Measurements from ENCODE around the gene VSTM5.
"Not testable (repeated sequence)": the region's sequence is repeated elsewhere in the genome, so short reads cannot be mapped to it uniquely, and the experiment has no call there.

The VSTM5 gene, protein sequence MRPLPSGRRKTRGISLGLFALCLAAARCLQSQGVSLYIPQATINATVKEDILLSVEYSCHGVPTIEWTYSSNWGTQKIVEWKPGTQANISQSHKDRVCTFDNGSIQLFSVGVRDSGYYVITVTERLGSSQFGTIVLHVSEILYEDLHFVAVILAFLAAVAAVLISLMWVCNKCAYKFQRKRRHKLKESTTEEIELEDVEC

DNA sequence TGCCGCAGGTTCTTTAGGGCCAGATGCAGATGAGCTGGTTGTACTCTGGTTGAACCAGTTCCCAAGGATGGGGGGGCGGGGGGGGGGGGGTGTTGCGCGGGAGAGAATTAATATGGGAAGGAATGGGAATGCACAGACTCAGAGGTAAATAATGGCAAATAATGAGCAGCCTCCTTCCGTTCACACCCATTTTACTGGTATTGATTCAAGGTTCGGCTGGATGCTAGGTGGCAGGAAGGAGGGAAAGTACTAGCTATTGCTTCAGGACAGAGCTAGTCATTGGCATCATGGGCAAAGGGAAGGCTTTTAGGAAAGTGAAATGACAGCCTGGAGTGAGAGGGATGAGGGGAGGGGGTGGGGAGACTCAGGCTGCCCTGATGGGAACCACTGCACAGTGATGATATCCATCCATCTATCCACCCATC, at the start of gene VSTM5:
TSS of gene VSTM5 (minus strand) at position 25 of the 425 bp plus-strand sequence. CDS start 116 bp downstream, outside the sequence.
- no peak for DNase-seq

DNA sequence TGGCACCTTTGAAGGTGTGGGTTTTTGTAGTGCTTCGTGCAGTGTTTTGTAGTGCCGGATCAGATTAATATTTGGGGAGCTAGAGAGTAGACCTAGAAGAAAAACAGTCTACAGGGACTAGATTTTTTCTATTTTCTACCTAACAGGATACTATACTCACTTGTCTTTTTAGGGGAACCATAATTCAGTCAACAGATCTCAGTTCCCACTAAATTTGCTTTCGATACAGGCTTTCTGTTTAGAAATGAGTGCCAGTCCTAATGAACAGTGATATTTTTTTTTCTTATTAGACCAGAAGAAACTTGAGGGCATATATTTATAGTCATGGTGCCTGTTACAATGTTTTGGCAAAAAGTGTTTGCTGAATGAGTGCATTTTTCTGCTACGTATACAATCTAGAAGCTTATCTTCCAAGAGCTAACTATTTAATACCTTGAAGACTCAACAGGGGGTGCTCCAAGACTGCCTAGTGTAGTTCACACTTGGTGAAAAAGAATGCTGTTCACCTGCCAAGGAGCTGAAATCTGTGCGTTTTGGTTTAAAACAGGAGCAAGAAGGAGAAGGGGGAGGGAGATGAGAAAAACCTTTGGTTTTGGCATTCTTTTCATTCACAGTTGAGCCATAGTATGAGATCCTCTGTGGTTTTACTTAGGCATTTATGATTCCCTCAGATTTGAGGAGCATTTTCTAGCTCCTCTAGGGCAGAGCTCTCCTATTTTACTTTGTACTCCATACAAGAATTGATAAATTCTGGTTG, 44.9 kb upstream of the VSTM5 start:
- DNase-seq, result peak in 1 of 2 experiments; percentile 2

DNA sequence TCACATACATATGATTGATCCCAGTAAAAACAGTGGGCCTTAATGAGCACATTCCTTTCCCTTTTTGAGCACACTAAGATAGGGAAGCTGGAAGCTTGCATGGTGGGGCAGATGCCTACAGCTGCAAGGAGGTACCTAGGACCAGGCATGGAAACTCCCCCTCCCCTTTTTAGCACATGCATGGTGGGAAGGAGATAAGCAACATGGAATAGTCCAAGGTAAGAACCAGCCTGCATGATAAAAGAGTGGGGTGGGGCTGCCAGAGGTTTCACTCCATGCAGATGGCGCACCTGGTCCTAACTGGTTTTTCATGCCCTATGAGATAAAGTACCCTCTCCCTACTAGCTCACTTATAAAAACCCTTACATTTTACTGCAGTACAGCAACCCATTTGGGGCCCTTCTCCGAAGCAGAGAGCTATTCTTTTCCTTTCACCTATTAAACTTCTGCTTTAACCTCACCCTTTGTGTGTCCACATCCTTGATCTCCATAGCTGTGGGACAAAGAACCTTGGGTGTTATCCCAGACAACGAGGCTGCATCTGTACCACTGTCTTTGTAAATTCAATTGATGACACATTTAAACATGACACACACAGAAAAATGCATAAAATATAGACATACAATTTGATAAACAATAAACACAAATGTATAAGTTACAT, 40.1 kb upstream of the VSTM5 start:
- DNase-seq, result no peak

DNA sequence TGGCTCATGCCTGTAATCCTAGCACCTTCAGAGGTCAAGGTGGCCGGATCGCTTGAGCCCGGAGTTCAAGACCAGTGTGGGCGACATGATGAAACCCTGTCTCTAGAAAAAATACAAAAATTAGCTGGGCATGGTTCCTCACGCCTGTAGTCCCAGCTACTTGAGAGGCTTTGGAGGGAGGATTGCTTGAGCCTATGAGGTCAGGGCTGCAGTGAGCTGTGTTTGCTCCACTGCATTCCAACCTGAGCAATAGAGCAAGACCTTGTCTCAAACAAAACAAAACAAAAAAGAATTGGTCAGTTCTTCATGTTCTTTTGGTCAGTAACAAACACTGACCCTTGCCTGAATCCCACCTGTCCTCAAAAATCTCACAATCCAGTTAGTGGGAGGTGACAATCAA, 36.7 kb upstream of the VSTM5 start:
- DNase-seq, result no peak

DNA sequence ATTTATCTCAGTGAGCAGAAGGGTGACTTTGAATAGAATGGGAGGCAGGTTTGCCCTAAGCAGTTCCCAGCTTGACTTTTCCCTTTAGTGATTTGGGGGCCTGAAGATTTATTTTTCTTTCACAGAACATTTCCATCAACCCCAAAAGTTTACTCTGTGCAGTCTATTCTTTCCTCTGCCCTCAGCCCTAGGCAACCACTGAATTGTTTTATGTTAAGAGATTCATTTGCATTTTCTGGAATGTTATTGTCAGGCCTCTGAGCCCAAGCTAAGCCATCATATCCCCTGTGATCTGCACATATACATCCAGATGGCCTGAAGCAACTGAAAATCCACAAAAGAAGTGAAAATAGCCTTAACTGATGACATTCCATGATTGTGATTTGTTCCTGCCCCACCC, 28.7 kb upstream of the VSTM5 start:
- not testable (repeated sequence) for DNase-seq

DNA sequence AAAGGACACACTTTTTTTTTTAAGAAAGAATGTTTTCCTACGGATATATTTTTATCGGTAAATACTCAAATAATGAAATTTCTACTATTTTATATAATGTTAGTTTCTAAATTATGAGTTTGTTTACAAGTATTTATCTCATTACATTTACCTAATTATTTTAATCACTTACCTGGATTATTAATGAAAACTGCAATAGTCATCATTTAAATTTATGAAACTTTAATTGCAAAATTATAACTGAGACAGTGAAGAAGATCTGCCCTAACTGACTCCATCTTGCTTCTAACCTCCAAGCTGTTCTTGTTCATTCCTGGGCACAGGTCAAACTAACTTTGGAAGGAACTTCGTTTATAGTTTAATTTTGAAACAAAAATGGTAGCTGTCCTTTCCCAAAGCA, 25.2 kb upstream of the VSTM5 start:
- DNase-seq, result no peak

DNA sequence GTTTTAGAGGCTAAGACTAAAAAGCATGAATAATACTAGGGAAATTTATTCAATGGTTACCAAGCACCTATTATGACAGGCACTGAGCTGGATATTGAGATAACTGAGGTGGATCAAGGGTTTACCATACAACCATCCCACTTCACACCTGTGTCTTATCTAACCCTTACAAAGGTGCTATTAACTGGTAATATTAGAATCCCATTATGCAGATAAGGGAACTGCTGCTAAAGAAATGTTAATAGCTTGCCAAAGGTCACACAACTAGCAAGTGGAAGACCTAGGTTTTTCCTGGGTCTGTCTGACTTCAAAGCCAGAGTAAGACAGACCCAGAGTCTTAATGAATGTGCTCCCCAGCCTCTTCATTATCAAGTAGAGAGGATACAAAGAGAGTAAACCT, 21.1 kb upstream of the VSTM5 start:
- no peak for DNase-seq

DNA sequence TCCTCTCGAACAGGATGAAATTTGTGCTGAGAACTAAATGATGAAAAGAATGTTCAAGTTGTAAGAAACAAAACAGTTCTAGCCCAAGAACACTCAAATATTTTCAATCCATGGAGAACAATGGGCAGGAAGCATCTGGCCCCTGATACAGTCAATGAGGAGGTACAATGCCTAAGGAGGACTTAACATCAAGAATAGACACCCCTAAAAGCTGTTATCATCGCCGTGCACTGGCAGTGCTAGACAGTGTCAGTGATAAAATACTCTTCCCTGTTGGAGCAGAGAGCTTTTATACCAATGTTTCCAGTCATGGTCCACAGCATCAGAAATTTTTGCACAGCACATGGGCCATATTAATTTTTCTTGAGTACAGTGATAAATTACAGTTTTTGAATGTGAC, 20.2 kb upstream of the VSTM5 start:
- DNase-seq, result no peak

DNA sequence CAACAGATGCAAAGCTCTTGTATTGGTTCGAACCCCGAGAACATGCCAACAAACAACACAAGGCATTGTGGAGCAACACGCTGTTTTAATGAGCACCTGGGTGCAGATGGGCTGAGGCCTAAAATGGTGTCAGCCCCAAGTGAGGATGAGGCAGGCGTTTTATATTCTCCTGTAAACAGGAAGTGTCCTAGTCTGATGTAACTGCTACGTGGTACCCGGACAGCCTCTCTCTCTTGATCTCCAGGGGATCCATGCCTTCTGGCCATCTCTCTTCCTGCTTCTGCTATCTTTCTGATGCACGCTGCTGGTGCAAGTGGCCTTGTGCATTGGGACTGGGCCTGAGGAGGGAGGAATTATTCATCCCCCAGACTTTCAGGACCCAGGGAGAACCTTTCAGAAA, 19.4 kb upstream of the VSTM5 start:
- no peak for DNase-seq

DNA sequence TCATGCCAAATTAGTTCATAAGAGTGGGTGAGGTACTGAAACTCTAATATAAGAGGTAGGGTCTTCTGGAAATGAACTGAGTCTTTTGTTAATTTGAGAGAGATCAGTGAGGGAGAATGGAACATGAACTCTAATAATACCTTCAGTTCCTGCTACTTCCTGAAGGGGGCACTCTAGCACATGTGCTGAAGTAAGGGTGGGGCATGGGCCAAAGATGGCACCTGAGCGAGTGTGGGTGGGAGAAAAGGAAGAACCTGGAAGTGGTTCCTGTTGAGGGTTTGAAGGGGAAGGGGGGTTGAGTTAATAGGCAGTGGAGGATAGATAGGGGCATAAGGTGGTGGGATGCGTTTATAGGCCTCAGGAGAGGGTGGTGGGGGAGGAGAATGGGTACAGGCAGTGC, 18.0 kb upstream of the VSTM5 start:
- not testable (repeated sequence) for DNase-seq

DNA sequence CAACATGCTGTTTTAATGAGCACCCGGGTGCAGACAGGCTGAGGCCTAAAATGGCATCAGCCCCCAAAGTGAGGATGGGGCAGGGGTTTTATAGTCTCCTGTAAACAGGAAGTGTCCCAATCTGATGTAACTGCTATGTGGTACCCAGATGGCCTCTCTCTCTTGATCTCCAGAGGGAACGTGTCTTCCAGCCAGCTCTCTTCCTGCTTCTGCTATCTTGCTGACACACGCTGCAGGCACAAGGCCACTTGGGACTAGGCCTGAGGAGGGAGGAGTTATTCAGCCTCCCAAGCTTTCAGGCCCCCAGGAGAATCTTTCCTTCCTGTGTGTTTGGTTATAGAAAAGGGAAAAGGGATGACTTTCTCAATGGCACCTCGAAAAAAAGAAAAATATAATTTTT, 11.4 kb upstream of the VSTM5 start:
- no peak for DNase-seq

DNA sequence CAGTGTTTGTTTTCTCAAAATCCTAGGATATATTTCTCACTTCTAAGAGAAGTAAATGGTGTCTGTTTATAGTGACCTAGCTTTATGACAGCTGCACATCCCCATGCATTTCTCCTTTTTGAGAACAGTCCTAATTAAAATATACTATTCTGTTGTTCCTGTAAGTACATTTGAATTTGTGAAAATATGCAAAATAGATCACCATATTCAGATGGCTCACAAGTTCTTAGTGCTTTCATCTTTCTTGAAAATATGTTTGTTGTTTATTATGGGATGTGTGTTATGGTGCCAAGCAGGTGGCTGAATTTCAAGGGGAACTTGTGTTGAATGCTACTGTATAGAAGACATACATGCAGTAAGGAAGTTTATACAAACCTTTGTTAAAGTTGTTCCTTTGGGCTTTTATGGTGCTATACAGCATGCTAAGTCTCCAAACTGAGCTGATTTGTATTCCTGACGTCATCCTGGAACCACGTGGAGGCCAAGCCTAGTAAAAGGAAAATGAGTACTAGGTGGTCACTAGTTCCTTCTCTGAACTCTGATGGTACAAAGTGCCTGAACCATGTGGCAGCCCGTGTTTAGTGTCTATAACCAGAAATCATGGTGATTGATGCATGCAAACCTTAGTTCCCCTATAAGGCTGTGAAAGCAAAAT, 7.8 kb upstream of the VSTM5 start:
- no peak for DNase-seq

DNA sequence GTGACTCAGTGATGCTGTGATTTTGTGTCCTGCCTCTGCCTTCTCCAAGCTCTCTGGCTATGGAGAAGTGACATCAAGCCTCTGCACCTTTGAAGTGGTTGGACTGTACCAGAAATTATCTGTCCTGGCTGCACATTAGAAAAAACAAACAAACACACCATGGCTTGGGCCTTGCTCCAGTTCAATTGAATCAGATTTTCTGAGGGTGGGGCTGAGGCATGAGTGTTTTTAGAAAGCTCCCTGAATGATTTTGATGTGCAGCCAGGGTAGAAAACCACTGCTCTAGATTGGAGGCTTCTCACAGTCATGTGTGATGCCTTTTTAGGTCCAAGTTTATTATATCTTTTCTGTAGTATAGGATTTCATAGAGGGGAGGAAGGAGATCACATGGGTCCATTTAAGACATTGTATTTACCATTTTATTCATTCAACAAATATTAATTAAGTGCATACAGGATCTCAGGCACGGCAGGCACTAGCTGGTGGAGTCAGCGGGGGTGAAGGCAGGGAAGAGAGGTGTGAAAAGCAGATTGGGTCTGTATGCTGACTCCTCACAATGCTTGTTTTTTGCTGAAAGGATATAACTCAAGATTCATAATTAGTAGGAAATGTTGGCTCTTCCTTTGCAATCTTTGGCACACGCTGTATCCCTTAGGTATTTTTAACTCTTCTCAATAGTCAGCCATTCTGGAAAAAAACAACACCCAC, 7.1 kb upstream of the VSTM5 start:
- no peak for DNase-seq

DNA sequence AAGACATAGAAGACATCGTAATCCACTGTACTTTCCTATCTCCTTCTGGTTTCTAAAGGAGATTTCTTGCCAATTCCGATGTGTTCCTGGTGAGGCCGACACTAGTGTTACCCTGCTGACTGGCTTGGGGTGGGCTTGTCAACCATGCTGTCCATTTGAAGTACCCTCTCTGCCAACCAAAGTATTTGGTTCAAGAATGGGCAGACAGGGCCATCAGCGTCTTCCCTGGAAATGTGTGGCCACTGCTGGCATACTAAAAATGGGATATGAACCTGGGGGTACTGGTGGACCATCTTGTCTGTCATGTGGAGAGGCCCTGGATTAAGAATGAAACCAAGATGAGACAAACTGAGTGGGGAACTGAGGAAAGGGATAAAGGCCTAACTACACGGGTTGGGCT, 1.8 kb upstream of the VSTM5 start:
- no peak for DNase-seq

DNA sequence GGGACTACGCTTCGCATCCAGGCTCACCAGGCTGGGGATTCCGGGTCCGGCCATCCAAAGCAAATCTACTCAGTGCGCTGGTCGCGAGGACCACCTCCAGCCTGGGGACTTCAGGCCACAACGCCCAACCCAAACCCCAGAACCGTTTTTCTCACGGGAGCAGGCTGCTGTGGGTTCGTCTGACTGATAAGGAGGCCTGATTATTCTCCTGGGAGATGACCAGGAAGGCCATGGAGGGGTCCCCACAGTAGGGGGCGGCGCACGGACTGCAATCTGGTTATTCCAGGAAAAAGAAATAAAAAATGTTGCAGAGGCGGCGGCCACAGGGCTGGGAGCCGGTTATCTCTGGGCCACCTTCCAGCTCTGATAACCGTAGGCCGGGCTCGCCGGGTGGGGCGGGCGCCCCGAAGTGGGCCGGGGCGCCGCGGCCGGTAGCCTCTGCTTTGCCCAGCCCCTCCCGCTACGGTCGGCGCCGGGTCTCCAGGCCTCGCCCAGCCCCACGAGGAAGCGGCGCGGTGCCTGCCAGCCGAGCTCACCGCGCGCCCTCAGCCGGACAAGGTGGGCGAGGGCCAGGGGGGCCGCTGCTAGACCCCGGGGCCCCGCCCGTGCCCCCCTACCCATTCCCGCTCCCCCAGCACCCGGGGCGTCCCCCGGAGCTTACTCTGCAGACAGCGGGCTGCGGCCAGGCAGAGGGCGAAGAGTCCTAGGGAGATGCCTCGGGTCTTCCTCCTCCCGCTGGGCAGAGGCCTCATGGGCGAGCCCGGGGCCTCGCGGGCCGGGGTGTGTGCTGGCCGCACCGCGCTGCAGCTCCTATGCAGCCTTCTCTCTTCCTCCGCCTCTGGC, 446 bp downstream of the VSTM5 start:
- DNase-seq, result no peak

DNA sequence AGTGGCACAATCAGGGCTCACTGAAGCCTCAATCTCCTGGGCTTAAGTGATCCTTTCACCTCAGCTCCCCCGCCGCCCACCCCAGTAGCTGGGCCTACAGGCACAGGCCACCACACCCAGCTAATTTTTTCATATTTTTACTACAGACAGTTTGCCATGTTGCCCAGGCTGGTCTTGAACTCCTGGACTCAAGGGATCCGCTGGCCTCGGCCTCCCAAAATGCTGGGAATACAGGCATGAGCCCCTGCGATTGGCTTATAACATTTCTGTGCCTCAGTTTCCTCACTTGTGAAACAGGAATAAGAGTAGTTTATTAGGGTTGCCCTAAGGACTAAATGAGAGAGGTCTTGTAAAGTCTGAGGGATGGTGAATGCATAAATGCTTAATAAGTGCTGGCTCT, 1.2 kb downstream of the VSTM5 start:
- no peak for DNase-seq

DNA sequence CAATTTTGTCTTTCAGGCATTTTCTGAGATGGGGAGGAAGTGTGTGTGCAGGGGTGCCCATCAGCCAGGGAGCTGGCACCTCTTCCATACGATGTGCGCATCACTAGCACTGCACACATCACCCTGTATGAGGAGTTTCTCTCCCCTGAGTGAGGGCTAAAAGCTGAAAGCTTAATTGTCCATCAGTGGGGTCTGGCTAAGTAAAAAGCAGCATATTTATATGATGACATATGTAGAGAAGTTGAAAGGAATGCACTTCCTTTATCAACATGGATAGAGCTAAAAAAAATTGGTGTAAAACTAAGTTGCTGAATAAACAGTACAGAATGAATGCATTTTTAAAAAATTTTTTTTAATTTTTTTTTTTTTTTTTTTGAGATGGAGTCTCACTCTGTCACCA, 4.0 kb downstream of the VSTM5 start:
- DNase-seq, result no peak

DNA sequence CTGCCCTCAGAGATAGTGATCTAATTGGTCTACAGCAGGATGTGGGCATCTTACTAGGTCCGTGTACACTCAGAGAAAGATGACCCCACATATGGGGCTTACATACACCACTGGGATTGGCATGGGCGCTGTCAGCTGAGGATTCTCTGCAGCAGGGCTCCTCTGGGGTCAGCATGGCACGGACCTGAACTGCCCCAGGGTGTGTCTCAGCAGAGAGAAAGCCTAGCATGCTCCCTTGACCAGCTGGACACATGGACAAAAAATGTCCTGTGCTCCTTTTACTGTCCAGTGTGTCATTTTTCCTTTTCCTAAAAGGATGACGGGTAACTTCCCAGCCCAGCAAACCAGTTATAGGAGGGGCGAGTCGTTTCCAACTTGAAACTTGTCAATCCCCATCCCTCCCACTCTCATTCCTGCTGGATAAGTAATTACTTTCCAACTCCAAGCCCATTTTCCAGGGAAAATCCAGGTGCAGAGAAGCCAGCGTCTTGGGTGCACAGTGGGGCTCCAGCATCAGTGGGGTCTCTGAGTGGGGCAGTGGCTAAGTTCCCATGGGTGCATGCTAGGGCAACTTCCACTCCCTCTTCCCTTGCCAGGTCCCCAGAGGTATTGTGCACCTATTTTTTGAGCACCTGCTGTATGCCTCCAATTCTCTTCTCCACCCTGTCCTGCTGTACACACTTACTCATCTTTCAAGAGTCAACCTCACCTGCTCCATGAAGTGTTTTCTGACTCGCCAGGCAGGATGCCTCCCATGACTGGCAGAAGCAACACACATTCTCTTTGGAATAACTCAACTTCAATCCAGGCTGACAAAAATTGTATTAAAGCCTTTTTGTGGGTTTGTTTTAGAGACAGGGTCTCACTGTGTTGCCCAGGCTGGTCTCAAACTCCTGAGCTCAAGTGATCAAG, 5.0 kb downstream of the VSTM5 start:
- no peak for DNase-seq

DNA sequence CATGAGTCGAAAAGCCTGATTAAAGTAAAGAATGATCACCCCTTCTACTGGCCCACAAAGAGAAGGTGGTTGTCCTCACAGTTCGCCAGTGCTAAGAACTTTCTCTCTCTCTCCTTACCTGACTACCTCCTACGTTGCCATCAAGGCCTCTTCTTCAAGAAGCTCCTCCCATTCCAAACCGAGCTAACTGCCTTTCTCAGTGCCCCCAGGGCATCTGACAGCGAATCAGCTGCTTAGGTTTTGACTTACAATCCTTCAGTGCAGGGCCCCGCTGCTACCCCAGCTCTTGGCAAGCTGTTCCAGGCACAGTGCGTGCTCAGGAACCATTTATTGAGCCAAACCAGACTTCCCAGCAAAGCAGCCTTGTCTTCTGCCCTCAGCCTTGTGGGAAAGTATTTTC, 5.8 kb downstream of the VSTM5 start:
- DNase-seq, result no peak

DNA sequence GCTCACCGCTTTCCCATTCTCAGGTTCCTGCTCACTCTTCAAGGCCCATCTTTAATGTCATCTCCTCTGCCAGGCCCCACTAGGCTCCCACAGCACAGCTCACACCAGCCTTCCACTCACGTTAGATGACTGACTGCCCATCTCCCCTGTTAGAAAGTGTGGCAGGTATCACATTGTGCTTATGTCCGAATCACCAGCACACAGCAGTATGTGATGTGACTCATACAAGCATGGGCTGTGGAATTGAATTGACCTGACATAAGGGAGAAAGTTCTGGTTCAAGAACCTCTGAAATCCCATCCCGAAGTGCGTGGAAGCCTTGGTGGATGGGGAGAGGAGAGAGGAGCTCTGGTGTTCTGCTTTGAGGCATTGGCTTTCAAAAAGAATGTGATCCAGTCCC, 6.5 kb downstream of the VSTM5 start:
- no peak for DNase-seq

DNA sequence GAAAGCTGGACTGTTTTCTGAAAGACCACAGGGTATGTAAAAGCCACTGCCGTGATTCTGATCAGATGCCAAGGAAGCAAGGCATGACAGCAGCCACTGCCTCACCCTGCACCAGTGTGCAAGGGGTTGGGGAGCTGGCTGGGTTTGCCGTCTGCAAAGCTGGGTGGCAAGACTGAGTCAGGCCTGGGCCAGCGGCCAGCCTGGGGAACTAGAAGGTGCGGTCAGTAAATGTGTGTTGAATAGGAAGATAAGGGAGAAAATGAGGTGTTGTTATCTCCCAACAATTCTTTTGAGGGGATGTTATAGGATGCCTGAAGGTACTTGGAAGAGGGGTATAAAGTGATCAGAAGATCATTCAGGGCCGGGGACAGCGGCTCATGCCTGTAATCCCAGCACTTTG, 8.0 kb downstream of the VSTM5 start:
- DNase-seq, result no peak

Measured in cerebellar nuclear complex (tissue), 1 donor.